MG63 (cell line): ENCODE data around the gene ATP6V1C2. TPM values are rescaled to one million over a fixed set of nuclear protein-coding genes. Genes with fewer than 3 reads are reported as not detected.

Experiments
- DNase-seq: peaks from one replicate; pipeline ENCODE4 v3.0.0-alpha.2; 2020
- H3K27me3 ChIP-seq: fragments of 250-450 bp; sonication (Bioruptor Pico); 2 replicates; pipeline ENCODE4 v1.5.1; 2020; ENCODE audit warnings: mild to moderate bottlenecking, moderate library complexity
- H3K36me3 ChIP-seq: fragments of 250-450 bp; sonication (Bioruptor Pico); 2 replicates; pipeline ENCODE4 v1.5.1; 2020; ENCODE audit warnings: mild to moderate bottlenecking, moderate library complexity
- H3K4me3 ChIP-seq: fragments of 250-450 bp; sonication (Bioruptor Pico); 2 replicates; pipeline ENCODE4 v1.5.1; 2020; ENCODE audit warnings: mild to moderate bottlenecking, moderate library complexity
- H3K9me3 ChIP-seq: fragments of 250-450 bp; sonication (Bioruptor Pico); 2 replicates; pipeline ENCODE4 v1.5.1; 2020; ENCODE audit warnings: mild to moderate bottlenecking, moderate library complexity
- total RNA-seq: library from RNA; depleted of rRNA; stranded (reverse); fragments of >200 nt; shearing (Covaris generic); gene quantifications from 2 replicates; pipeline ENCODE4 v1.2.3, GENCODE V29; 2014; ENCODE audit warnings: low replicate concordance

Gene ATP6V1C2
- total RNA-seq, 1 experiment from 2014 or later = not detected

- Histone ChIP-seq H3K36me3 (no peaks in the 10 kb centered on the region), H3K27me3 (no peaks in the 10 kb centered on the region), H3K9me3 (no peaks in the 10 kb centered on the region), H3K4me3 (no peak overlapping the region)
- DNase-seq = no peak
Measured at GRCh38 chr2:10760794-10761504, 39.5 kb downstream of the ATP6V1C2 start.

GRCh38 chr2:10761591-10761990, 40.2 kb downstream of the ATP6V1C2 start:
- Histone ChIP-seq H3K9me3 (no peaks in the 10 kb centered on the region), H3K36me3 (no peaks in the 10 kb centered on the region), H3K4me3 (no peak overlapping the region), H3K27me3 (no peaks in the 10 kb centered on the region)
- no peak for DNase-seq

GRCh38 chr2:10762651-10763460, 41.4 kb downstream of the ATP6V1C2 start:
- Histone ChIP-seq H3K36me3 (no peaks in the 10 kb centered on the region), H3K9me3 (no peaks in the 10 kb centered on the region), H3K4me3 (no peak overlapping the region), H3K27me3 (no peaks in the 10 kb centered on the region)
- no peak for DNase-seq

- Histone ChIP-seq H3K27me3 (no peaks in the 10 kb centered on the region), H3K4me3 (no peak overlapping the region), H3K36me3 (no peaks in the 10 kb centered on the region), H3K9me3 (no peaks in the 10 kb centered on the region)
- DNase-seq = no peak
Measured at GRCh38 chr2:10763461-10763800, 42.0 kb downstream of the ATP6V1C2 start.

- H3K27me3 ChIP-seq = no peaks in the 10 kb centered on the region
- no peak for DNase-seq
- H3K9me3 ChIP-seq = no peaks in the 10 kb centered on the region
- H3K4me3 ChIP-seq = no peak overlapping the region
- H3K36me3 ChIP-seq = no peaks in the 10 kb centered on the region
Measured at GRCh38 chr2:10764096-10764785, 42.8 kb downstream of the ATP6V1C2 start.

GRCh38 chr2:10764896-10765295, 43.5 kb downstream of the ATP6V1C2 start:
- Histone ChIP-seq H3K4me3 (no peak overlapping the region), H3K36me3 (no peaks in the 10 kb centered on the region), H3K27me3 (no peaks in the 10 kb centered on the region), H3K9me3 (no peaks in the 10 kb centered on the region)
- no peak for DNase-seq

GRCh38 chr2:10765461-10765860, 44.0 kb downstream of the ATP6V1C2 start:
- no peaks in the 10 kb centered on the region for H3K9me3 ChIP-seq
- H3K36me3 ChIP-seq = no peaks in the 10 kb centered on the region
- no peaks in the 10 kb centered on the region for H3K27me3 ChIP-seq
- no peak overlapping the region for H3K4me3 ChIP-seq
- no peak for DNase-seq

- Histone ChIP-seq H3K4me3 (no peak overlapping the region), H3K9me3 (no peaks in the 10 kb centered on the region), H3K27me3 (no peaks in the 10 kb centered on the region), H3K36me3 (no peaks in the 10 kb centered on the region)
- DNase-seq = no peak
Measured at GRCh38 chr2:10765914-10766313, 44.5 kb downstream of the ATP6V1C2 start.

GRCh38 chr2:10768063-10768507, 46.7 kb downstream of the ATP6V1C2 start:
- no peaks in the 10 kb centered on the region for H3K9me3 ChIP-seq
- no peaks in the 10 kb centered on the region for H3K36me3 ChIP-seq
- peak; percentile 14 for DNase-seq

GRCh38 chr2:10770956-10771750, 49.7 kb downstream of the ATP6V1C2 start:
- no peaks in the 10 kb centered on the region for H3K9me3 ChIP-seq
- no peak overlapping the region for H3K4me3 ChIP-seq
- DNase-seq = no peak
- no peaks in the 10 kb centered on the region for H3K27me3 ChIP-seq
- H3K36me3 ChIP-seq = no peaks in the 10 kb centered on the region

More at GRCh38 chr2:10768063-10768507, 46.7 kb downstream of the ATP6V1C2 start:
- Histone ChIP-seq H3K4me3 (no peak overlapping the region), H3K27me3 (no peaks in the 10 kb centered on the region)

- DNase-seq = no peak
- Histone ChIP-seq H3K4me3 (no peak overlapping the region), H3K9me3 (no peaks in the 10 kb centered on the region)
Measured at GRCh38 chr2:10771786-10772185, 50.4 kb downstream of the ATP6V1C2 start.

GRCh38 chr2:10772201-10772867, 50.9 kb downstream of the ATP6V1C2 start:
- DNase-seq = no peak
- H3K27me3 ChIP-seq = no peaks in the 10 kb centered on the region
- no peaks in the 10 kb centered on the region for H3K36me3 ChIP-seq
- no peaks in the 10 kb centered on the region for H3K9me3 ChIP-seq
- H3K4me3 ChIP-seq = no peak overlapping the region

More at GRCh38 chr2:10771786-10772185, 50.4 kb downstream of the ATP6V1C2 start:
- Histone ChIP-seq H3K27me3 (no peaks in the 10 kb centered on the region), H3K36me3 (no peaks in the 10 kb centered on the region)

GRCh38 chr2:10772868-10773215, 51.4 kb downstream of the ATP6V1C2 start:
- no peak for DNase-seq
- Histone ChIP-seq H3K36me3 (no peaks in the 10 kb centered on the region), H3K9me3 (no peaks in the 10 kb centered on the region), H3K4me3 (no peak overlapping the region), H3K27me3 (no peaks in the 10 kb centered on the region)

- Histone ChIP-seq H3K27me3 (no peaks in the 10 kb centered on the region), H3K9me3 (no peaks in the 10 kb centered on the region), H3K36me3 (no peaks in the 10 kb centered on the region), H3K4me3 (no peak overlapping the region)
- DNase-seq = no peak
Measured at GRCh38 chr2:10773821-10774341, 52.5 kb downstream of the ATP6V1C2 start.

GRCh38 chr2:10774394-10774793, 53.0 kb downstream of the ATP6V1C2 start:
- H3K4me3 ChIP-seq = no peak overlapping the region
- H3K27me3 ChIP-seq = no peaks in the 10 kb centered on the region
- no peaks in the 10 kb centered on the region for H3K36me3 ChIP-seq
- no peak for DNase-seq
- H3K9me3 ChIP-seq = no peaks in the 10 kb centered on the region
